Endodermal cell (in vitro differentiated cells): Measurements from ENCODE around the gene LHPP. TPM values are rescaled to one million over a fixed set of nuclear protein-coding genes. Genes with fewer than 3 reads are reported as not detected.

Experiments used
- DNase-seq: peaks from one replicate; pipeline ENCODE4 v3.0.0-alpha.2; 2017
- H3K27ac ChIP-seq: 2 replicates; pipeline ENCODE4 v1.5.1; 2013; ENCODE audit warnings: mild to moderate bottlenecking, low read depth, low read length, moderate library complexity
- H3K27me3 ChIP-seq: 2 replicates; pipeline ENCODE4 v1.6.1; 2013; ENCODE audit warnings: mild to moderate bottlenecking, low read length, moderate library complexity; ENCODE audit not compliant: insufficient read depth, control insufficient read depth, poor library complexity, severe bottlenecking
- H3K36me3 ChIP-seq: 2 replicates; pipeline ENCODE4 v1.7.0; 2013; ENCODE audit warnings: mild to moderate bottlenecking, low read length, moderate library complexity; ENCODE audit not compliant: control insufficient read depth, insufficient read depth
- H3K4me1 ChIP-seq: one replicate; pipeline ENCODE4 v1.7.0; 2013; ENCODE audit warnings: low read length; ENCODE audit not compliant: control insufficient read depth, insufficient read depth
- H3K4me3 ChIP-seq: 2 replicates; pipeline ENCODE4 v1.5.1; 2013; ENCODE audit warnings: mild to moderate bottlenecking, low read length, moderate library complexity
- H3K9ac ChIP-seq: 2 replicates; pipeline ENCODE4 v1.6.1; 2013; ENCODE audit warnings: mild to moderate bottlenecking, low read length, moderate library complexity; ENCODE audit not compliant: poor library complexity, severe bottlenecking; ENCODE audit errors: extremely low read depth
- H3K9me3 ChIP-seq: 2 replicates; pipeline ENCODE4 v1.6.1; 2013; ENCODE audit warnings: mild to moderate bottlenecking, low read length, moderate library complexity; ENCODE audit not compliant: control insufficient read depth
- H3K27ac Mint-ChIP-seq: 2 replicates; pipeline ENCODE4 v1.8.0; 2020; ENCODE audit warnings: mixed read lengths
- H3K27me3 Mint-ChIP-seq: 2 replicates; pipeline ENCODE4 v1.8.0; 2021; ENCODE audit warnings: mild to moderate bottlenecking, mixed read lengths; ENCODE audit not compliant: insufficient read depth
- H3K36me3 Mint-ChIP-seq: 2 replicates; pipeline ENCODE4 v1.8.0; 2020; ENCODE audit warnings: low read depth, mixed read lengths
- H3K4me1 Mint-ChIP-seq: 2 replicates; pipeline ENCODE4 v1.8.0; 2020; ENCODE audit warnings: mixed read lengths
- H3K4me3 Mint-ChIP-seq: 2 replicates; pipeline ENCODE4 v1.8.0; 2020; ENCODE audit warnings: mild to moderate bottlenecking, moderate library complexity, mixed read lengths
- H3K9me3 Mint-ChIP-seq: 2 replicates; pipeline ENCODE4 v1.8.0; 2020; ENCODE audit warnings: mild to moderate bottlenecking, mixed read lengths
- CTCF ChIP-seq: fragments of 200-600 bp; sonication (generic); conservative IDR thresholded peaks from 2 replicates; pipeline ENCODE4 v1.5.0; 2021; ENCODE audit warnings: antibody characterized with exemption, mild to moderate bottlenecking
- WGBS, 2 experiments: methylation state at CpG; one replicate each; pipeline versions ENCODE4 v1.1.5 to v1.1.7; 2013; ENCODE audit warnings: missing lambda C conversion rate in 2 of 2, mixed read lengths in 1 of 2; ENCODE audit not compliant: insufficient coverage in 1 of 2, insufficient read length in 1 of 2; 5-methylcytosine and 5-hydroxymethylcytosine counted together
- total RNA-seq, 2 donors: library from RNA; stranded (reverse); fragmentation: NEBNext Ultra II Directional in 1 of 2; extraction: Animal tissue kit (Norgen Biotek cat#: 25700) in 1 of 2; gene quantifications; 2 replicates in 1 of 2; 3 replicates in 1 of 2; pipeline ENCODE4 v1.2.1, GENCODE V29; 2021

Gene LHPP
- total RNA-seq, 2 donors from 2014 or later, result 23.3 to 24.8 TPM

DNA sequence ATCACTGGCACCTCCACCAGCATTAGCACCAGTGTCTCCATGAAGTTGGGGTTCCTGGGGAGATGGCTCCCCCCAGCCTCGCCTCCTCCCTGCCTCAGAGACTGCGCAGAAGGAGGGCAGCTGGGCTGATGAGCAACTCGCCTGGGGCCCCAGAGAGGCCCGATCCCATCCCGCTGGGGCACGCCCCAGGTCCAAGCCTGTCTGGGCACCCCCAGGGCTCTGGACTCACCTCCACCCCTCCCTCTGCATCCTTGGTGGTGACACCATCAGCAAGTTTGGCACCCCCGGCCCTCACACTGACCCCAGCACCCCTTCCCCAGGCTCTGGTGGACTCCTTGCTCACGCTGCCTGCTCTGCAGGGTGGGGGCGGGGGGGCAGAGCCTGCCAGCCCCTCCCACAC, 89.5 kb downstream of the LHPP start:
- H3K4me1 ChIP-seq, result no peaks in the 10 kb centered on the region
- H3K9me3 Mint-ChIP-seq, result no peaks in the 10 kb centered on the region

GRCh38 chr10:124551755-124552154, 90.1 kb downstream of the LHPP start:
- no peaks in the 10 kb centered on the region for H3K27me3 Mint-ChIP-seq
- no peak overlapping the region for H3K4me3 Mint-ChIP-seq
- Histone ChIP-seq H3K9me3 (no peaks in the 10 kb centered on the region), H3K4me1 (no peaks in the 10 kb centered on the region), H3K4me3 (no peak overlapping the region), H3K27me3 (no peaks in the 10 kb centered on the region), H3K27ac (no peak overlapping the region), H3K36me3 (no peaks in the 10 kb centered on the region), H3K9ac (no peak overlapping the region)
- no peak overlapping the region for H3K27ac Mint-ChIP-seq
- DNase-seq, result no peak
- 92 to 93% methylated on average over 3 to 11 of the region's 11 CpGs for WGBS, 2 experiments
- no peaks in the 10 kb centered on the region for H3K4me1 Mint-ChIP-seq
- no peak for TF ChIP-seq CTCF
- no peaks in the 10 kb centered on the region for H3K36me3 Mint-ChIP-seq
- no peaks in the 10 kb centered on the region for H3K9me3 Mint-ChIP-seq

More for the DNA sequence above, 89.5 kb downstream of the LHPP start:
- Histone ChIP-seq H3K36me3 (no peaks in the 10 kb centered on the region), H3K4me3 (no peak overlapping the region), H3K9me3 (no peaks in the 10 kb centered on the region), H3K9ac (no peak overlapping the region), H3K27ac (no peak overlapping the region), H3K27me3 (no peaks in the 10 kb centered on the region)
- no peak overlapping the region for H3K4me3 Mint-ChIP-seq
- 96 to 100% methylated on average over 1 to 9 of the region's 9 CpGs for WGBS, 2 experiments
- no peaks in the 10 kb centered on the region for H3K4me1 Mint-ChIP-seq
- H3K27me3 Mint-ChIP-seq, result no peaks in the 10 kb centered on the region
- DNase-seq, result no peak
- no peak for TF ChIP-seq CTCF
- H3K36me3 Mint-ChIP-seq, result no peaks in the 10 kb centered on the region
- no peak overlapping the region for H3K27ac Mint-ChIP-seq

DNA sequence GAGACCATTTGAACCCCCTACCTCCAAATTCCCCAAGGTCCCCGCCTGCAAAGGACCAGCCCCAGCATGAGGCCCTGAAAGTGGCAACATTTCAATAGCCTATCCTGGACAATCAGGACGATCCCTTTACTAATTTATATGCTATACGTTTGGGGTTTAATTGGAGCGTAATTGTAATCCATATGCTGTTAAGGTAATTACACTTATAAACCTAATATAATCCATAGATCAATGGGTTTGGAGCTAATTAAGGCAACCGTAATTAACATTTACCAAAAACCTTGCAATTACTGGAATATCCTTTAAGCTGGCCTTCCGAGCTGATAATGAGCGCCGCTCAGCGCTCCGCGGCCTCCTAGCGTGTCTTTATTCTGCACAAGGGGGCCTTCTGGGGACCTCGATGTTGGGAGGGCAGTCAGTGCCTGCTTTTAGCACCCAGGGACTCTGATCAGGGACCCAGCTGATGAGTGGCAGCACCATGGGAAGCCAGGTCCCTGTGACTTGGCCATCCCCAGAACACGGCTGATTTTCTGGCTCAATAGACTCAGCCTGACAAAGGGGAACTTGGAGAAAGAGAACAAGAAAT, 91.2 kb downstream of the LHPP start:
- Histone ChIP-seq H3K27ac (no peak overlapping the region), H3K9me3 (no peaks in the 10 kb centered on the region), H3K4me3 (no peak overlapping the region), H3K27me3 (no peaks in the 10 kb centered on the region), H3K4me1 (no peaks in the 10 kb centered on the region), H3K9ac (no peak overlapping the region), H3K36me3 (no peaks in the 10 kb centered on the region)
- Mint-ChIP-seq H3K27me3 (no peaks in the 10 kb centered on the region), H3K27ac (no peak overlapping the region), H3K4me1 (no peaks in the 10 kb centered on the region), H3K9me3 (no peaks in the 10 kb centered on the region), H3K36me3 (no peaks in the 10 kb centered on the region), H3K4me3 (no peak overlapping the region)
- TF ChIP-seq CTCF, result no peak
- DNase-seq, result no peak
- 83 to 85% methylated on average over 10 to 12 of the region's 14 CpGs for WGBS, 2 experiments
